ENCODE data around the gene FPGS. TPM values are rescaled to one million over a fixed set of nuclear protein-coding genes. Genes with fewer than 3 reads are reported as not detected.
"Not testable (repeated sequence)": the region's sequence is repeated elsewhere in the genome, so short reads cannot be mapped to it uniquely, and the experiment has no call there.

The FPGS gene, protein sequence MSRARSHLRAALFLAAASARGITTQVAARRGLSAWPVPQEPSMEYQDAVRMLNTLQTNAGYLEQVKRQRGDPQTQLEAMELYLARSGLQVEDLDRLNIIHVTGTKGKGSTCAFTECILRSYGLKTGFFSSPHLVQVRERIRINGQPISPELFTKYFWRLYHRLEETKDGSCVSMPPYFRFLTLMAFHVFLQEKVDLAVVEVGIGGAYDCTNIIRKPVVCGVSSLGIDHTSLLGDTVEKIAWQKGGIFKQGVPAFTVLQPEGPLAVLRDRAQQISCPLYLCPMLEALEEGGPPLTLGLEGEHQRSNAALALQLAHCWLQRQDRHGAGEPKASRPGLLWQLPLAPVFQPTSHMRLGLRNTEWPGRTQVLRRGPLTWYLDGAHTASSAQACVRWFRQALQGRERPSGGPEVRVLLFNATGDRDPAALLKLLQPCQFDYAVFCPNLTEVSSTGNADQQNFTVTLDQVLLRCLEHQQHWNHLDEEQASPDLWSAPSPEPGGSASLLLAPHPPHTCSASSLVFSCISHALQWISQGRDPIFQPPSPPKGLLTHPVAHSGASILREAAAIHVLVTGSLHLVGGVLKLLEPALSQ
- total RNA-seq = 10 to 100 TPM; 13.6 to 55.7 (median 28.6) TPM

GRCh38 chr9:127802576-127803443 lies at the start of gene FPGS:
TSS of gene FPGS (plus strand) at chr9:127802882. CDS start at chr9:127802925, 43 bp downstream.
- in situ Hi-C loops (cut with MboI; ENCODE audit: low pct_unique_long_range_greater_than_20kb in 2 of 9, low sequenced_read_pairs in 9 of 9, unreplicated experiment in 9 of 9) = no loop called here
- H3K27ac ChIP-seq = peak within 1 kb of the TSS; percentile 79 to 87
- 0% methylated on average over 5 to 6 of the region's 83 CpGs; no CpG with 5 or more reads in 8 of the 10 experiments for WGBS, 10 experiments

DNA sequence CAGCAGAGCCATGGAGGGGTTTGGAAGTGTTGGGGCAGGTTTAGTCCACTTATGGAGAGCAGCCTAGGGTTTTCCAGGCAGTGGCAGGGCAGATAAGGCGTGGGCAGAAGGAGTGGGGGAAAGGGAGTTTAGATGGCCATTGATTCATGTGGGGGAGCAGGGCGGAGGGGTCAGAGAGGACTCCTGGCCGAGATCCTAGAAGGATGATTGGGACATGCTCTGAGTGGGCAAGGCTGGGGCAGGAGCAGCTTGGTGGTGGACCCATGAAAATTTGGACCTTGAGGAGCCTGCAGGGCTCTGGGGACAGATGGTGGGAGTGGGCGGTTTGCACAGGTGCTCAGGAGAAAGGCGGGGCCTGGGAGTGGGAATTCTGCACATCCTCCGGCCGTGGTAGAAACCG lies 49.5 kb upstream of the FPGS start:
- in situ Hi-C loops (cut with MboI; ENCODE audit: low pct_unique_long_range_greater_than_20kb in 2 of 9, low sequenced_read_pairs in 9 of 9, unreplicated experiment in 9 of 9) = no loop called here
- peaks cover 2 to 14% of the 10 kb centered on the region in 2 donors for H3K4me1 ChIP-seq (replicated peaks in 1 of 2)
- no peak overlapping the region for H3K27ac ChIP-seq
- 18 to 83% methylated on average over 1 to 3 of the region's 8 CpGs; no CpG with 5 or more reads in 8 of the 10 experiments for WGBS, 10 experiments
- H3K4me3 ChIP-seq = peak overlapping the region; percentile 61 to 93 (median 73)
- ATAC-seq (replicated peaks in 6 of 8) = no peak

More at GRCh38 chr9:127802576-127803443, at the start of gene FPGS:
- H3K4me1 ChIP-seq (replicated peaks in 1 of 2) = peaks cover 14 to 16% of the 10 kb centered on the region in 2 donors
- H3K4me3 ChIP-seq = peak within 1 kb of the TSS; percentile 51 to 89 (median 82)
- peak; percentile 79 to 92 (median 88) for ATAC-seq (replicated peaks in 6 of 8)

DNA sequence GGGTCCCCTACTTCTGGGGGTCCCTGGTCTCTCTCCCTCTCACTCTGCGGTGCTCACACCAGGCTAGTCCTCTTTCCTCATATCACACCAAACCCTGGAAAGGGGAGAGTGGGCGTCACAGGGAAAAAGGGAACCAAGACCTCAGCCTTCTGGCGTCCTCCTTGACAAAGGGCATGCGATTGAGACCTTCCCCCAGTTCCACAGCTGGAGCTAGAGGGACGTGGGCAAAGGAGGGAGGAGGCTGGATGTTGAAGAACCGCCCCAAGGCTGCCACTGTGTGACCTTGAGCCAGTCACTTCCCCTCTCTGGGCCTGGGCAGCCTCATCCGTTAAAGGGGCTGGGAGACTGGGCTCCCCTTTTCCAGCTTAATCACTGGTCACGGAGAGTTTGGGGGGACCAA lies 49.1 kb upstream of the FPGS start:
- ATAC-seq (replicated peaks in 6 of 8) = peak in 6 of 8 experiments; percentile 0 to 6 (median 0)
- Histone ChIP-seq H3K4me1 (replicated peaks in 1 of 2) (peaks cover 2 to 14% of the 10 kb centered on the region in 2 donors), H3K27ac (peak overlapping the region; percentile 80 to 94), H3K4me3 (peak overlapping the region; percentile 61 to 93 (median 73))
- in situ Hi-C loops (cut with MboI; ENCODE audit: low pct_unique_long_range_greater_than_20kb in 2 of 9, low sequenced_read_pairs in 9 of 9, unreplicated experiment in 9 of 9) = no loop called here
- WGBS, 10 experiments = 0 to 100% (median 11%) methylated on average over 1 to 4 of the region's 8 CpGs; no CpG with 5 or more reads in 6 of the 10 experiments

DNA sequence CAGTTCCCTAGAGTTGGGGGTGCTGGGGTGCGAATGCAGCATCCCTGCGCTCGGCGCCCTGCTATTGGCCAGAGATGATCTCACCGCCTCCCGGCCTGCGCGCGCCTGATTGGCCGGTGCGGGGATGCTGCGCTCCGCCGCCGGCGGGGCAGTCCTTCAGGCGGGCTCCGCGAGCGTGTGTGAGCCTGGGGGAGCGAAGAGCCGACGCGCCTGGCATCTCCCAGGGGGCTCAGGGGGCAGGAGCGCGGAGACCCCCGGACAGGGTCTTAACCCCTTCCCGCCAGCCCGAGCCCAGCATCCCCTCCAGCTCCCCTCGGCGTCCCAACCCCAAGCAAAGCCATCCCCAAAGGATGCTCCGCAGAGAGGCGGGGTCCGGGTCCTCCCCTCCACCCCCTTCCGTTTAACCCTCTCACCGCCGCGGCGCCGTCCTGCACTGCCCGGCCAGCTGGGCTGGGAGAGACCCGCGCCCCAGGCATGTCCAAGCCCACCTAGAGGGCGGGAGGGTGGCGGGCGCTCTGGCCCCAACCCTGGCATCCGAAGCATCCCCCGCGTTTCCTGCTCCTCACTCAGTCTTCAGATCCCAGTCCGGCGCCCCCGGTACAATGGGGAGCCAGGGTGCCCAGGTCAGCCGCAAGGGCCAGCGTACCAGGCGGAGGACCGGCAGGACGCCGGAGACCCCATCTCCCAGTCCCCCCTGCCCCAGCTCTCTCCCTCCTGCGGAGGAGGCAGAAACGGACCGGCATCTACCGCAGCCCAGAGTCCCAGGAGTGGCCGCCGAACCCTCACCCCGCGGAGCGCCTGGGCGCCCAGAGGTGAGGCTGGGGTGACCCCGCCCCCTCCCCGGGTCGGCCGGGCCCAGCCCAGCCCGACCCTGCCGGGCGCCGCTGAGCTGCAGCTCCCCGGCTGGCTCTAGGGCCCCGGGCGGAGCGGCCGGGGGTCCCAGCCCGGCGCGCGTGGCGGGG lies 48.3 kb upstream of the FPGS start:
- in situ Hi-C loops (cut with MboI; ENCODE audit: low pct_unique_long_range_greater_than_20kb in 2 of 9, low sequenced_read_pairs in 9 of 9, unreplicated experiment in 9 of 9) = no loop called here
- peak overlapping the region; percentile 61 to 93 (median 73) for H3K4me3 ChIP-seq
- no CpG with 5 or more reads among the region's 86 CpGs for WGBS, 10 experiments
- H3K4me1 ChIP-seq (replicated peaks in 1 of 2) = peaks cover 2 to 14% of the 10 kb centered on the region in 2 donors
- ATAC-seq (replicated peaks in 6 of 8) = peak; percentile 64 to 91 (median 78)
- H3K27ac ChIP-seq = peak overlapping the region; percentile 80 to 94

DNA sequence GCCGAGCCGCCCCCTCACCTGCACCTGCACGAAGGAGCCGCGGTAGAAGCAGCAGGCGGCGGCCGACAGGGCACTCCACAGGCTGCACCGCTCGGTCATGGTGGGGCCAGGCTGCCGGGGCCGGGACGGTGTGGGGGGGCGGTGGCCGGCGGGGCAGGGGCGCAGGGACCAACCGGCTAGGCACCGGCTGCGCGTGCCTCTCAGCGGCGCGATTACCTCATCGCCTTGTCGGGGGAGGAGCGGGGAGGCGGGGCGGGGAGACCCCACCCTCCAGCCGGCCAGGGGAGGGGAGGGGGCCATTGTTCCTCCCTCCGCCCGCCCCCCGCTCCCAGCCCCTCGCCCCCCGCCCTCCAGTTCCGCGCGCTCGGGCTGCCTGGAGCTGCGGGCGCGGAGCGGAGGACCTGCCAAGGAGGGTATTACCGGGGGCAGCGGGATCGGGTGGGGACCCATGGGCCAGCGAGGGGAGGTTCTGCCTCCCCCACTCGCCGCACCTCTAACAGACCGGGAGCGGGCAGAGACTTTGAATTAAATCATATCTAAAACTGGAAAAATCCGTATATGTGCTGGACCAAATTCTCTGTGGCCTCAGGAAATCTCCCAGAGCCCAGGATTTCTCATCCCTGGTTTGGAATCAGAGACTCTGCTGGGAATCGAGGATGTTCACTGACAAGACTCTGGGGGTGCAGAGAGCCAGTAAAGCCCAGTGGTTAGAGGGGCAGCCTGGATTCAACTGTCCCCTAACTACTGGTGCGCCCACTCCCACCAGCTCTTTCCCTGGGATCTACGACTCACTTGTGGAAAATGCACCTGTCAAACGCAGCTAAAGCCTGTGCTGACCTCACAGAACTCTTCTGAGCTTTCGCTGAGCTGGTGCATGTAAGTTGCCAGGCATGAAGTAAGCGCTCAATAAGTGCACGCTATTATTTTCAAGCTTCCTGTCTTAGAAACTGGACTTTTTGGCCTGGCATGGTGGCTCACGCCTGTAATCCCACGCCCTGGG lies 47.3 kb upstream of the FPGS start:
- Histone ChIP-seq H3K4me1 (replicated peaks in 1 of 2) (peaks cover 2 to 14% of the 10 kb centered on the region in 2 donors), H3K27ac (peak overlapping the region; percentile 80 to 94), H3K4me3 (peak overlapping the region; percentile 61 to 93 (median 73))
- in situ Hi-C loops (cut with MboI; ENCODE audit: low pct_unique_long_range_greater_than_20kb in 2 of 9, low sequenced_read_pairs in 9 of 9, unreplicated experiment in 9 of 9) = no loop called here
- peak in 6 of 8 experiments; percentile 43 to 80 (median 76) for ATAC-seq (replicated peaks in 6 of 8)
- 9 to 80% (median 34%) methylated on average over 1 to 8 of the region's 61 CpGs; no CpG with 5 or more reads in 4 of the 10 experiments for WGBS, 10 experiments

DNA sequence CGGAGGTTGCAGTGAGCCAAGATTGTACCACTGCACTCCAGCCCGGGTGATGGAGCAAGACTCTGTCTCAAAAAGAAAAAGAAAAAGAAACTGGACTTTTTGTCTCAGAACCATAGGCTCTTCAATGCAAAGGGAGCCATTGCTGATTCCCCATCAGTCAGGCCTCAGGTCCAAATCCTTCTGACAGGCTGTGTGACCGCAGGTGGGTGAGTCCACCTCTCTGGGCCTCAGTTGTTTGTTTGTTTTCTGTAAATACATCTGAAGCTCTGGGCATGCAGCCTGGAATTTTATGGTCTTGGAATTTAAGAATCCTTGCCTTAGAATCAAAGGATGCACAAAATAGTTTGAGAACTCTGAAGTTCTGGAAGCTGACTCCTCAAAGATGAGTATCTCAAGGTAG lies 46.4 kb upstream of the FPGS start:
- H3K27ac ChIP-seq = no peak overlapping the region
- peaks cover 2 to 14% of the 10 kb centered on the region in 2 donors for H3K4me1 ChIP-seq (replicated peaks in 1 of 2)
- no peak for ATAC-seq (replicated peaks in 6 of 8)
- WGBS, 10 experiments = 50 to 100% (median 80%) methylated on average over 1 to 2 of the region's 3 CpGs; no CpG with 5 or more reads in 5 of the 10 experiments
- no peak overlapping the region for H3K4me3 ChIP-seq
- in situ Hi-C loops (cut with MboI; ENCODE audit: low pct_unique_long_range_greater_than_20kb in 2 of 9, low sequenced_read_pairs in 9 of 9, unreplicated experiment in 9 of 9) = no loop called here

DNA sequence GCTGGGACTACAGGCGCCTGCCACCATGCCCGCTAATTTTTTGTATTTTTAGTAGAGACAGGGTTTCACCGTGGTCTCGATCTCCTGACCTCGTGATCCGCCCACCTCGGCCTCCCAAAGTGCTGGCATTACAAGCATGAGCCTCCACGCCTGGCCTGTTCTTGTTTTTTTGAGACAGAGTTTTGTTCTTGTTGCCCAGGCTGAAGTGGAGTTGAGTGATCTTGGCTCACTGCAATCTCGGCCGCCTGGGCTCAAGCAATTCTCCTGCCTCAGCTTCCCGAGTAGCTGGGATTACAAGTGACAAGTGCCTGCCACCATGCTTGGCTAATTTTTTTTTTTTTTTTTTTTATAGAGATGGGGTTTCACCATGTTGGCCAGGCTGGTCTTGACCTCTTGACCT lies 45.9 kb upstream of the FPGS start:
- H3K4me1 ChIP-seq (replicated peaks in 1 of 2) = peaks cover 6 to 14% of the 10 kb centered on the region in 2 donors
- in situ Hi-C loops (cut with MboI; ENCODE audit: low pct_unique_long_range_greater_than_20kb in 2 of 9, low sequenced_read_pairs in 9 of 9, unreplicated experiment in 9 of 9); ATAC-seq (replicated peaks in 6 of 8); H3K27ac ChIP-seq; H3K4me3 ChIP-seq: not testable (repeated sequence)
- 31 to 81% (median 76%) methylated on average over 2 to 8 of the region's 11 CpGs; no CpG with 5 or more reads in 2 of the 10 experiments for WGBS, 10 experiments

DNA sequence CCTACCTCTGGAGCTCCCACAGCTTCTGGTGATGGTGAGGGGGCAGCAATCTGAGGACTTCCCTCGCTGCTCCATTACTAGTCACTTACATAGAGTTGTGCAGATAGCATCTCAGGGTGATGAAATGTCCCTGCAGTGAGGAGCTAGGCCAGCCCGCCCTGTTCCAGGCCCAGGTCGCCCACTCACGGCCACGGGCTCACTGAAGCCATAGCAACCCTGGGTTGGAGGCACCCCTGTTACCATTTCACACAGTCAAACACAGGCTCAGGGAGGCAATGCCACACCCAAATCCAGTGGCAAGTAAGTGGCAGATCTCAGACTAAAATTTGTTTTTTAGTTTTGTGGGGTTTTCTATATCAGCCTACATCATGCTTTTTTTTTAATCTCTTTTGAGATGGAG lies 43.8 kb upstream of the FPGS start:
- in situ Hi-C loops (cut with MboI; ENCODE audit: low pct_unique_long_range_greater_than_20kb in 2 of 9, low sequenced_read_pairs in 9 of 9, unreplicated experiment in 9 of 9) = no loop called here
- no peak overlapping the region for H3K4me3 ChIP-seq
- H3K27ac ChIP-seq = no peak overlapping the region
- peaks cover 0 to 7% of the 10 kb centered on the region in 2 donors for H3K4me1 ChIP-seq (replicated peaks in 1 of 2)
- no peak for ATAC-seq (replicated peaks in 6 of 8)
- WGBS, 10 experiments = 57 to 100% (median 72%) methylated on average over 1 to 3 of the region's 5 CpGs; no CpG with 5 or more reads in 5 of the 10 experiments

GRCh38 chr9:127761061-127761460 lies 41.6 kb upstream of the FPGS start:
- WGBS, 10 experiments = 76 to 100% (median 80%) methylated on average over 1 to 4 of the region's 5 CpGs; no CpG with 5 or more reads in 3 of the 10 experiments
- Histone ChIP-seq H3K4me3 (no peak overlapping the region), H3K27ac (no peak overlapping the region), H3K4me1 (replicated peaks in 1 of 2) (peaks cover 0 to 7% of the 10 kb centered on the region in 2 donors)
- no peak for ATAC-seq (replicated peaks in 6 of 8)
- in situ Hi-C loops (cut with MboI; ENCODE audit: low pct_unique_long_range_greater_than_20kb in 2 of 9, low sequenced_read_pairs in 9 of 9, unreplicated experiment in 9 of 9) = no loop called here

DNA sequence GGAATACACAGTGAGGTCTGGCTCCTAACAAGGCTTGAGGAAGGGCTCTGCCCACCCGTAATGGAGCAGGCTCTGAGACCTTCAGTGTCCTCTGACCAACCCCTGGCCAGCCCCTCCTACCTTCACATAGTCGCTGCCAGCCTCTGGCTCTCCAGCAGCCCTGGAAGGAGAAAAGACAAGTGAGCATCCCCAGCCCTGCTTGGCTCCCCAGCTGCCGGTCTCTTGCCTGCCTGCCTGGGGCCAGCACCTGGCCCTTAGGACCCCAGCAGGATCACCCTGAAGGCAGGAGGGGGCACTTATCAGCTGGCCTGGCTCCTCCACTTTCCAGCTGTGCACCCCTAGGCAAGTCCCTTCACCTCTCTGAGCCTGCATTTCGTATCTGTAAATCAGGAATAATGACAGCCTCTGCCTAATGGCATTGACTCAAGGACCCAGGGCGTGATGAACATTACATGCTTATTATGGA lies 41.2 kb upstream of the FPGS start:
- WGBS, 10 experiments = 0 to 52% (median 35%) methylated on average over 1 to 2 of the region's 5 CpGs; no CpG with 5 or more reads in 4 of the 10 experiments
- Histone ChIP-seq H3K4me3 (no peak overlapping the region), H3K27ac (no peak overlapping the region), H3K4me1 (replicated peaks in 1 of 2) (peaks cover 0 to 7% of the 10 kb centered on the region in 2 donors)
- in situ Hi-C loops (cut with MboI; ENCODE audit: low pct_unique_long_range_greater_than_20kb in 2 of 9, low sequenced_read_pairs in 9 of 9, unreplicated experiment in 9 of 9) = no loop called here
- peak in 6 of 8 experiments; percentile 9 to 66 (median 30) for ATAC-seq (replicated peaks in 6 of 8)

Measured in motor neuron (in vitro differentiated cells).